HCT116 (cell line): ENCODE data around the gene SHCBP1. TPM values are rescaled to one million over a fixed set of nuclear protein-coding genes. Genes with fewer than 3 reads are reported as not detected.

Experiments
- ATAC-seq: fragments of 200-7000 bp; cut with Tn5 transposase; 2 replicates; pipeline ENCODE4 v1.9.1; 2020; ENCODE audit warnings: mild to moderate bottlenecking, moderate library complexity
- BruUV-seq: library from RNA; stranded (reverse); fragments of 400-500 nt; replicated peaks from 2 replicates; lab custom pipeline; 2021; lab: Mats Ljungman, UMichigan
- CTCF ChIA-PET: fragments of 300-600 bp; sonication (Branson Sonifier 250); formaldehyde crosslinking; loops from one replicate; lab custom pipeline; 2021; ENCODE audit warnings: antibody characterized with exemption; lab: Charles Lee
- POLR2A ChIA-PET: fragments of 300-600, 350-600 bp; sonication (Branson Sonifier 250); formaldehyde crosslinking; loops from one replicate; lab custom pipeline; 2021; ENCODE audit warnings: antibody characterized with exemption; lab: Charles Lee
- RAD21 ChIA-PET, 2 experiments: fragments of 300-600 bp; sonication (Branson Sonifier 250); formaldehyde crosslinking; loops; one replicate each; lab custom pipeline; 2023; ENCODE audit warnings: low total read pairs in 2 of 2; ENCODE audit not compliant: uncharacterized antibody in 2 of 2, unreplicated experiment in 2 of 2, low non-redundant PET in 1 of 2; lab: Charles Lee
- DNase-seq: peaks from one replicate; pipeline ENCODE4 v3.0.0-alpha.2; 2010; ENCODE audit warnings: low read depth, low spot score
- H2AFZ ChIP-seq: fragments of 200-600 bp; shearing (Covaris generic), sonication (generic); 2 replicates; pipeline ENCODE4 v1.6.1; 2017; ENCODE audit warnings: low read depth, mixed run types, mixed read lengths, antibody characterized with exemption, low read length; ENCODE audit not compliant: poor library complexity, severe bottlenecking
- H3K27ac ChIP-seq: 2 replicates; pipeline ENCODE4 v1.5.1; 2012; ENCODE audit warnings: low read depth, low read length
- H3K27me3 ChIP-seq: fragments of 200-600 bp; sonication (generic); 2 replicates; pipeline ENCODE4 v1.6.1; 2016; ENCODE audit warnings: mixed run types, low read length, mixed read lengths; ENCODE audit not compliant: insufficient read depth
- H3K36me3 ChIP-seq, 2 experiments: fragments of 200-500 bp in 1 of 2; fragments of 200-600 bp in 1 of 2; sonication (Bioruptor generic) in 1 of 2; sonication (generic) in 1 of 2; 2 replicates each; pipeline versions ENCODE4 v1.5.1 to v1.6.1; 2014 to 2016; ENCODE audit warnings: low read length in 2 of 2, inconsistent platforms in 1 of 2, mixed read lengths in 1 of 2, mixed run types in 1 of 2; ENCODE audit not compliant: insufficient read depth in 2 of 2, control insufficient read depth in 1 of 2
- H3K4me1 ChIP-seq, 2 experiments: fragments of 200-600 bp in 1 of 2; sonication (generic) in 1 of 2; 2 replicates each; pipeline versions ENCODE4 v1.5.1 to v1.6.1; 2012 to 2017; ENCODE audit warnings: low read length in 2 of 2, inconsistent platforms in 1 of 2, mild to moderate bottlenecking in 1 of 2, mixed read lengths in 1 of 2, mixed run types in 1 of 2, moderate library complexity in 1 of 2; ENCODE audit not compliant: insufficient read depth in 2 of 2, control insufficient read depth in 1 of 2
- H3K4me2 ChIP-seq: fragments of 200-600 bp; sonication (generic); 2 replicates; pipeline ENCODE4 v1.6.1; 2017; ENCODE audit warnings: mixed run types, low read length, mixed read lengths
- H3K4me3 ChIP-seq, 2 experiments: fragments of 200-600 bp in 1 of 2; sonication (generic) in 1 of 2; replicated peaks in 1 of 2; 2 replicates each; pipeline ENCODE4 v1.5.1; 2011 to 2016; ENCODE audit warnings: low read length in 2 of 2, control low read depth in 1 of 2, low read depth in 1 of 2, mild to moderate bottlenecking in 1 of 2, mixed read lengths in 1 of 2, mixed run types in 1 of 2
- H3K79me2 ChIP-seq: fragments of 200-600 bp; sonication (generic); 2 replicates; pipeline ENCODE4 v1.6.1; 2017; ENCODE audit warnings: mild to moderate bottlenecking, mixed run types, low read length, moderate library complexity, mixed read lengths; ENCODE audit not compliant: insufficient read depth
- H3K9ac ChIP-seq: fragments of 200-600 bp; sonication (generic); 2 replicates; pipeline ENCODE4 v1.6.1; 2016; ENCODE audit warnings: low read length, mixed read lengths
- H3K9me2 ChIP-seq: fragments of 200-600 bp; sonication (generic), shearing (Covaris generic); 2 replicates; pipeline ENCODE4 v1.6.1; 2017; ENCODE audit warnings: mixed run types, mild to moderate bottlenecking, moderate library complexity; ENCODE audit not compliant: insufficient read depth
- H3K9me3 ChIP-seq, 2 experiments: fragments of 200-500 bp in 1 of 2; fragments of 200-600 bp in 1 of 2; sonication (Bioruptor generic) in 1 of 2; sonication (generic) in 1 of 2; 2 replicates each; pipeline ENCODE4 v1.6.1; 2014 to 2017; ENCODE audit warnings: low read length in 2 of 2, mixed read lengths in 2 of 2, inconsistent platforms in 1 of 2, low read depth in 1 of 2, mild to moderate bottlenecking in 1 of 2, mixed run types in 1 of 2, moderate library complexity in 1 of 2; ENCODE audit not compliant: control insufficient read depth in 1 of 2, insufficient read depth in 1 of 2
- H4K20me1 ChIP-seq: fragments of 200-600 bp; sonication (generic), shearing (Covaris generic); 2 replicates; pipeline ENCODE4 v1.6.1; 2017; ENCODE audit warnings: mixed run types, mild to moderate bottlenecking, moderate library complexity; ENCODE audit not compliant: insufficient read depth
- RAD21 ChIP-seq: IDR thresholded peaks from 2 replicates; pipeline ENCODE4 v1.6.1; 2012; ENCODE audit warnings: low read depth, mild to moderate bottlenecking
- intact Hi-C: fragments of 100-400 bp; cut with micrococcal nuclease; formaldehyde crosslinking; loops from 2 replicates; pipeline ENCODE4 v1.10.0; 2022
- total RNA-seq: library from RNA; stranded (reverse); gene quantifications from one replicate; pipeline ENCODE4 v1.2.1, GENCODE V29; 2021; ENCODE audit not compliant: unreplicated experiment
- TF ChIP-seq, protein P1 (sequence below), 3 experiments: fragments of 200-600 bp in 1 of 3; sonication (generic) in 1 of 3; IDR thresholded peaks in 2 of 3; conservative IDR thresholded peaks in 1 of 3; 2 replicates each; pipeline ENCODE4 v1.5.1; 2012 to 2017; ENCODE audit warnings: low read depth in 2 of 3, low read length in 2 of 3, antibody characterized with exemption in 1 of 3, borderline replicate concordance in 1 of 3, control low read depth in 1 of 3, mild to moderate bottlenecking in 1 of 3, mixed read lengths in 1 of 3, mixed run types in 1 of 3, moderate library complexity in 1 of 3; ENCODE audit not compliant: insufficient read depth in 1 of 3
- TF ChIP-seq, protein P2 (sequence below): IDR thresholded peaks from 2 replicates; pipeline ENCODE4 v1.6.1; 2011; ENCODE audit warnings: mild to moderate bottlenecking, low read length, moderate library complexity; ENCODE audit not compliant: insufficient replicate concordance; ENCODE audit errors: extremely low read depth

Gene SHCBP1
- total RNA-seq, 1 experiment from 2014 or later = 33.3 TPM

DNA sequence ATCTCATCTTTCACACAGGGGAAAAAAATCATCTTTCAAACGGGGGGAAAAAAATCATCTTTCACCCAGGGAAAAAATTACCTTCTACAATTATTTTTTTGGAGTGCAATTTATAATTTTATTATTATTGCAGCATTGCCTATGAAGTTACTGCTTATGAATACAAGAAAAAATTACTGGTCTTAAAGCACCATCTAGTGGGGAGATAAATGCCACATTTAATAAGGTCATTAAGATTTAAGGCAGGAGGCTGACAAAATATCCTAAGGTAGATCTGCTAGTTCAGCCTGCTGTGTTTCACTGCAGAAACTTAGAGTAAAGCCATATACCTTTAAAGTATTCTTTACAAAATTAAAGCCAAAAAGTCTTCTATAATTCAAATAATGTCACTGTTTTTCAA, 13.7 kb downstream of the SHCBP1 start:
- H3K27ac ChIP-seq = no peak overlapping the region
- RAD21 ChIA-PET = no interaction called here
- H3K4me1 ChIP-seq = no peaks in the 10 kb centered on the region
- CTCF ChIA-PET = interaction anchor here (2.7 kb wide), 1 partner anchor 54 kb away, joined by 11 read pairs; no protein-coding TSS in a partner anchor
- peak; percentile 46 for DNase-seq
- TF ChIP-seq, protein P1, sequence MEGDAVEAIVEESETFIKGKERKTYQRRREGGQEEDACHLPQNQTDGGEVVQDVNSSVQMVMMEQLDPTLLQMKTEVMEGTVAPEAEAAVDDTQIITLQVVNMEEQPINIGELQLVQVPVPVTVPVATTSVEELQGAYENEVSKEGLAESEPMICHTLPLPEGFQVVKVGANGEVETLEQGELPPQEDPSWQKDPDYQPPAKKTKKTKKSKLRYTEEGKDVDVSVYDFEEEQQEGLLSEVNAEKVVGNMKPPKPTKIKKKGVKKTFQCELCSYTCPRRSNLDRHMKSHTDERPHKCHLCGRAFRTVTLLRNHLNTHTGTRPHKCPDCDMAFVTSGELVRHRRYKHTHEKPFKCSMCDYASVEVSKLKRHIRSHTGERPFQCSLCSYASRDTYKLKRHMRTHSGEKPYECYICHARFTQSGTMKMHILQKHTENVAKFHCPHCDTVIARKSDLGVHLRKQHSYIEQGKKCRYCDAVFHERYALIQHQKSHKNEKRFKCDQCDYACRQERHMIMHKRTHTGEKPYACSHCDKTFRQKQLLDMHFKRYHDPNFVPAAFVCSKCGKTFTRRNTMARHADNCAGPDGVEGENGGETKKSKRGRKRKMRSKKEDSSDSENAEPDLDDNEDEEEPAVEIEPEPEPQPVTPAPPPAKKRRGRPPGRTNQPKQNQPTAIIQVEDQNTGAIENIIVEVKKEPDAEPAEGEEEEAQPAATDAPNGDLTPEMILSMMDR (IDR thresholded peaks at IDR 0.05 in 2 of 3, conservative IDR thresholded peaks at IDR 0.05 in 1 of 3; ENCODE audit: borderline replicate concordance in 1 of 3, insufficient read depth in 1 of 3, low read depth in 2 of 3, low read length in 2 of 3) = peak in 2 of 3 experiments; percentile 23 to 45; a peak in 2 of 6 replicates
- TF ChIP-seq, protein P2, sequence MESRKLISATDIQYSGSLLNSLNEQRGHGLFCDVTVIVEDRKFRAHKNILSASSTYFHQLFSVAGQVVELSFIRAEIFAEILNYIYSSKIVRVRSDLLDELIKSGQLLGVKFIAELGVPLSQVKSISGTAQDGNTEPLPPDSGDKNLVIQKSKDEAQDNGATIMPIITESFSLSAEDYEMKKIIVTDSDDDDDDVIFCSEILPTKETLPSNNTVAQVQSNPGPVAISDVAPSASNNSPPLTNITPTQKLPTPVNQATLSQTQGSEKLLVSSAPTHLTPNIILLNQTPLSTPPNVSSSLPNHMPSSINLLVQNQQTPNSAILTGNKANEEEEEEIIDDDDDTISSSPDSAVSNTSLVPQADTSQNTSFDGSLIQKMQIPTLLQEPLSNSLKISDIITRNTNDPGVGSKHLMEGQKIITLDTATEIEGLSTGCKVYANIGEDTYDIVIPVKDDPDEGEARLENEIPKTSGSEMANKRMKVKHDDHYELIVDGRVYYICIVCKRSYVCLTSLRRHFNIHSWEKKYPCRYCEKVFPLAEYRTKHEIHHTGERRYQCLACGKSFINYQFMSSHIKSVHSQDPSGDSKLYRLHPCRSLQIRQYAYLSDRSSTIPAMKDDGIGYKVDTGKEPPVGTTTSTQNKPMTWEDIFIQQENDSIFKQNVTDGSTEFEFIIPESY = no peak
- TF ChIP-seq RAD21 = peak; percentile 47; the same call in 1 of the 2 replicates
- TF ChIP-seq, all 23 proteins: peak for 2
- peaks cover 24 to 28% of the 10 kb centered on the region in 2 experiments for H3K36me3 ChIP-seq
- no peak overlapping the region for H3K4me3 ChIP-seq
- H3K4me2 ChIP-seq = no peak overlapping the region
- POLR2A ChIA-PET = no interaction called here
- BruUV-seq = no TSS peak
- H3K27me3 ChIP-seq = no peaks in the 10 kb centered on the region
- no peaks in the 10 kb centered on the region for H3K9me3 ChIP-seq
- H2AFZ ChIP-seq = no peak overlapping the region
- no peak overlapping the region for H3K9ac ChIP-seq
- peak; percentile 53; the same call in 1 of the 2 replicates for ATAC-seq
- no peaks in the 10 kb centered on the region for H3K9me2 ChIP-seq
- intact Hi-C loops = loop anchor here (1.0 kb wide), 1 partner anchor 53 kb away; no protein-coding TSS in a partner anchor
- peaks cover 19% of the 10 kb centered on the region; the same call in 1 of the 2 replicates for H3K79me2 ChIP-seq
- no peaks in the 10 kb centered on the region for H4K20me1 ChIP-seq
